Renal cortex interstitium (tissue), 11 donors: ENCODE data around the gene ADAMTS15. TPM values are rescaled to one million over a fixed set of nuclear protein-coding genes. Genes with fewer than 3 reads are reported as not detected.
A peak's percentile ranks its signal among the peaks of the same experiment; 100 is the strongest.

Source experiments
- DNase-seq, 11 donors: peaks; one replicate each; pipeline ENCODE4 v3.0.0-alpha.2; 2013; ENCODE audit warnings: low read depth in 9 of 11, low spot score in 4 of 11; ENCODE audit errors: extremely low read depth in 1 of 11
- polyA plus RNA-seq, 3 donors: library from polyadenylated mRNA; unstranded; fragments of 120-200 nt; gene quantifications; one replicate each; pipeline ENCODE4 v1.2.1, GENCODE V29; 2013; ENCODE audit not compliant: insufficient read length in 3 of 3

ADAMTS15 gene
- polyA plus RNA-seq, 3 donors = 54.9 to 66.0 (median 65.2) TPM

- DNase-seq = no peak
These were observed 67.5 kb downstream of the ADAMTS15 start for GRCh38 chr11:130515829-130516553.

GRCh38 chr11:130516554-130517505, 68.4 kb downstream of the ADAMTS15 start:
- no peak for DNase-seq

GRCh38 chr11:130518164-130518680, 69.8 kb downstream of the ADAMTS15 start:
- DNase-seq = no peak

DNA sequence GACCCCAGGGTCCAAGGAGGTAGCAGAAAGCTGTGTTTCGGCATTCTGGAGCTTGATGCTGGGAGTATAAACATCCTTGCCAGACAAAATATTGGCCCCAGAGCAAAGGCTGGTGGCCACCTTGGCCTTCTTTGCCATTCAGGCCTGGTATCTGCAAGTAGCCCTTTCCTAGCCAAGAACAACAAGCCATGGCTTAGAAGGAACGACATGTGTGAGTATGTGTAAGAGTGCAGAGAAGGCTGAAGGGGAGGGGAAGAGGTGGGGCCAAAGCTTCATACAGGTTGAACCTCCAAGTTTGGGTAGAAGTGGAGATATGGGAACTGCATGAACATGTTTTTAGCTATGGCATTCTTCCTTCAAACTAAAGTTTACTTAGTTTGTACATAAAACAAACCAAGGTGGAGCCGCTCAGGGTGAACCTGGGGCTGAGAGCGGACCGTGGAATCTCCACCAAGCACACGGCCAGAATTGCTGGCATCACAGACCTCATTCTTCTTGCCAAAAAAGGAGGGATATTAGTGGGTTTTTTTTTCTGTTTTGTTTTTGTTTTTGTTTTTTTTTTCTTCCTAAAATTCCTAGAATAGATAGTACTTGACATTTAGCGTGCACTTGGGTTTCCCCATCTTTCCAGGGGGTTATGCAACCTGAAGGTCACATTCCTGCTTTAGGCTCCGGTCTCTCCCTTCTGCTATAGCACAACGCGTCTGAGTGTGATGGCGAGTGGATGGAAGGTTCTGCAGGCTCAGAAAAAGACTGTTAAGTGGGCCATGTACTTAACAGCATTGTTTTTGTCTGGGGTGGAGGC, 70.9 kb downstream of the ADAMTS15 start:
- DNase-seq = no peak

DNA sequence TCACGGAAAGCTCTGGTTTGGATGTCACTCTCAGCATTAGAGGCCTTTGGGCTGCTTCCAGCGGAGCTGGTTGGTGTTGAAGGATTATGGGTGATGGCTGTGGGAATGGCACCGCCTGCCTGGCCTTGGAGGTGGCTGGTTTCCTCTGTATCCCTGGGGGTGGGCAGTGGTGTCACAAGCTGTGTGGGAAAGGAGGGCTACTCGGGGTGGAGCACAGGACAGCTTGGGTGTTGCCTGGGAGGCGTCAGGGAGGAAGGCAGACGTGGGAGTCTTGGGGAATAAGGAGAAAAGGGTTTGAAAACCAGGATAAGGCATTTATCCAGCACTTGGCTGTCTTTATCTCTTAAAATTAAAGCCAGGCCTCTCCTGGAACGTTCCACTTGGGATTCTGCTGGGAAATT, 71.8 kb downstream of the ADAMTS15 start:
- no peak for DNase-seq

DNA sequence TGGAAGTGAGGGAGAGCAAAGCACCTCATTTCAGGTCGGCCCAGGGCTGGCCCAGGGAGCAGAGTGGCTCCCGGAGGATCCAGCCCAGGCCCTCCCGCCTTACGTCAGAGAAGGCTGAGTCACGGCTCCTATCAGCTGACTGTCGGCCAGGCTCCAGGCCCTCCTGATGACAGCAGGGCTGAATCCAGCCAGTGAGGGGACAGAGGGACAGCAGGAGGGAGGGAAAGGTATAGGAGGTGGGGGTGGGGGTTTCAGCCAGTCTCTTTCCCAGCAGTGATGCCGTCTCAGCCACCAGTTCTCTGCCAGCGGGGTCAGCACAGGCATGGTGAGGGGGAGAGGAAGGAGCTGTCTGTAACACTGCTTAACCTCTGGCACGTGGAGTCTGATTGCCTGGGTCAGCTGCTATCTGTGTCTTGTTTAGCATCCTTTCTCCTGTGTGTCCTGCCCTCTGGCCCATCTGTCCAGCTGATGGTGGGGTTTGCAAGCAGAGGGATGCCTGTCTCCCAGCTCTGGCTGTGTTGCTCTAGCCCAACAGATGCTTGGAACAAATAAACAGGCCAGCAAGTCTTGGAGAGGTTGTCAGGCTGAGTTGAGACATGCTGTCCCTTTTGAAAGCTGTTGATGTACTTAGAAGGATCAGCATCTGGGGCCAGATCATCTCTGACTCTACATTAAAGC, 74.0 kb downstream of the ADAMTS15 start:
- peak in 2 of 11 donors; percentile 57 to 65 for DNase-seq

- DNase-seq = no peak
These were observed 74.7 kb downstream of the ADAMTS15 start for GRCh38 chr11:130523166-130523565.

- no peak for DNase-seq
These were observed 75.2 kb downstream of the ADAMTS15 start for GRCh38 chr11:130523609-130524008.

DNA sequence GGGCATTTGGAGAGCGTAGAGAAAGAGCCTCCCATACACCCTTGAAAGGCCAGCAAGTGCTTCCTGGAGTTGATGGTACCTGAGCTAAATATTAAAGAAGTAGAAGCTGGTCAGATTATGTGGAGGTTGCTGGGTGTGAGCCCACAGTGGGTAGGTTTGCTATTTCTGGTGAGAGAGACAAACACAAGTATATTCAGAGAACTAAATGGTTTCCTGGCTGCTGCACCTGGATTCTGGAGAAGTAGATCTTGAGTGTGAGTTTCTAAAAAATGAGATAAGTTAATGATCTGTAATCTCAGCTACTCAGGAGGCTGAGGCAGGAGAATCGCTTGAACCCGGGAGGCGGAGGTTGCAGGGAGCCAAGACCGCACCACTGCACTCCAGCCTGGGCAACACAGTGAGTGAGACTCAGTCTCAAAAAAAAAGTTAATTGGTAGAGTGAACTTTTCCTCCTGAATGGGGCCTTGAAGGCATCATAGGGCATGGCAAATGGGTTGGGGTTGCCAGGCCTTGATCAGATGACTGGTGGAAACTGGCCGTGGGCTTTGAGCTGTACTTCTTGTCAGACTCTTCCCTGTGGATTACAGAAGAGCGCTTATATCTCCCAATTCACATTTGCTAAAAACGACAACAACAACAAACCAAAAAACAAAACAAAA, 75.8 kb downstream of the ADAMTS15 start:
- DNase-seq = no peak

- no peak for DNase-seq
These were observed 76.9 kb downstream of the ADAMTS15 start for GRCh38 chr11:130525307-130525706.

Other genes with a start within 250 kb of the ADAMTS15 start
- 10 to 100 TPM; 51.2 to 64.0 (median 63.3) TPM for gene ZBTB44, start 133.7 kb upstream of the ADAMTS15 start, polyA plus RNA-seq
- 1 to 10 TPM; 2.7 to 2.8 (median 2.7) TPM for gene ADAMTS8, start 20.0 kb upstream of the ADAMTS15 start, polyA plus RNA-seq